ENCODE measurements around the gene ZNHIT2.
A peak's percentile ranks its signal among the peaks of the same experiment; 100 is the strongest.
"Not testable (repeated sequence)": the region's sequence is repeated elsewhere in the genome, so short reads cannot be mapped to it uniquely, and the experiment has no call there.

The ZNHIT2 gene

DNA sequence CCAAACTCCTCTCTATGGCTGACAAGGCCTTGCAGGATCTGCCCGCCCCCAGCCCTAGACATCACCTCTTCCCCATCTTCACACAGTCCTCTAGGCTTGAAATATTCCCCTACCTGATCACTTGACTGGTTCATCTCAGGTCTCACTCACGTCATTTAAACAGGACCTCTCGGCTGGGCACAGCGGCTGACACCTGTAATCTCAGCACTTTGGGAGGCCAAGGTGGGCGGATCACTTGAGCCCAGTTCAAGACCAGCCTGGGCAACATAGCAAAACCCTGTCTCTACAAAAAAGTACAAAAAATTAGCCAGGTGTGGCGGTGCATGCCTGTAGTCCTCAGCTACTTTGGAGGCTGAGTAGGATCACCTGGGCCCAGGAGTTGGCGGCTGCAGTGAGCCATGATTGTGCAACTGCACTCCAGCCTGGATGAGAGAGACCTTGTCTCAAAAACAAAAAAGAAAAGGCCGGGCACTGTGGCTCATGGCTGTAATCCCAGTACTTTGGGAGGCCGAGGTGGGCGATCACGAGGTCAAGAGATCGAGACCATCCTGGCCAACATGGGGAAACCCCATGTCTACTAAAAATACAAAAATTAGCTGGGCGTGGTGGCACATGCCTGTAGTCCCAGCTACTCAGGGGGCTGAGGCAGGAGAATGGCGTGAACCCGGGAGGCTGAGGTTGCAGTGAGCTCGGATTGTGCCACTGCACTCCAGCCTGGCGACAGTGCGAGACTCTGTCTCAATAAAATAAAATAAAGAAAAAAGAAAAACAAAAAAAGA, 1.6 kb upstream of the ZNHIT2 start:
- not testable (repeated sequence) for DNase-seq

DNA sequence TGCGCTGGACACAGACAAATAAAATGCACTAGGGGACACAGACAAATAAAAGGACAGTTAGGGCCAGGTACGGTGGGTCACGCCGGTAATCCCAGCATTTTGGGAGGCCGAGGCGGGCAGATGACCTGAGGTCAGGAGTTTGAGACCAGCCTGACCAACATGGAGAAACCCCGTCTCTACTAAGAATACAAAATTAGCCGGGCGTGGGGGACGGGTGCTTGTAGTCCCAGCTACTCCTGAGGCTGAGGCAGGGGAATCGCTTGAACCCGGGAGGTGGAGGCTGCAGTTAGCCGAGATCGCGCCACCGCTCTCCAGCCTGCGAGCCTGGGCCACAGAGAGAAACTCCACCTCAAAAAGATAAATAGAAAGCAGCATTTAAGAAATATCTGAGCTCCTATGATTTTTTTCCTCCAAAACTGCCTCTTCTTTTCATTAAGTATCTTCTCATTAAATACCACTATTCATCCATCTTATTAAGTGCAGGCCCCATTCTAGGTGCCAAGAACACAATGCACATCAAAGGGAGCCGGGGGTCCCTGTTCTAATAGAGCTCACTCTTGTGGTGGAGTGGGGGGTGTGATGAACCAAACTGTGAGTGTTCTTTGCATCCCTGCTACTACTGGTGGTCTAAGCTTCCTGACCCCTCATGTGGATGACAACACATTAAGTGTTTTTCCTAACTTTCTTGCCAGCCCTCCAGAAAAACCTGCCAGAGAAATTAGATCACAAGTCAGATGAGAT, 766 bp upstream of the ZNHIT2 start:
- DNase-seq = no peak

DNA sequence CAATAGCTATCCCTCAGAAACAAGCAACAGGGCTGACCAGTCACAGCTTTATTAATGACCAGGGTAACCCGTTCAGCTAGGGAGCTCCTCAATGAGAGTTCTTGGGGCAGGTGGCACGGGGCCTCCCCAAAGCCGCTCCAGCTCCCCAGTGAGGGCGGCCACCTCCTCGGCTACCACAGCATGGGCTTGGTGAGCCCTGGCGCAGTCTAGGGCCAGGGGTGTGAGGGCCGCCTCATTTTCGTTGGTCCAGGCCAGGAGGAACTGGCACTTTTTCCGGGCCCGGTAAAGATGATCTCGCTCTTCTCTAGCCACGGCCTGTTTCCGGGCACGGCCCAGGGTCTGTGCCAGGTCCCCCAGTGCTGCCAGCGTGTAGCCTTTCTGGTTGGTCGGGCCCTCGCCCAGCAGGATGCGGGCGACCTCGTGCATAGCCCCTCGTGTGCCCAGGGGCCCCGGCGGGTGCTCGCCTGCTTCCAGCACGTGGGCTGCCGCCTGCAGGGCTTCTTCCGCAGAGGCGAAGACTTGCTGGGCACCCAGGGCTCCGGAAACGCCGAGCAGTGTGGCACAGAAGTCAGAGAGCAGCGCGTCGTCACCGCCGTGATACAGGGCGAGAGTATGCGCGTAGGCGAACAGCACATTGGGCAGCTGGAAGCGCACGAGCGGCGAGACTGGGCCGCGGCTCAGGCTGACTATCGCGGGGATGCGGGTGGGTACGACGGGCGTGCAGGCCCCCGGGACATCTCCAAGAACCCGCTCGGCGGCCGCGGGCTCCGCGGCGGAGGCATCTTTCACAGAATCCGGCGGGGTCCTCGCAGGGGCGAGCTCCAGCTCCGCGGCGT, 913 bp downstream of the ZNHIT2 start:
- DNase-seq = no peak

DNA sequence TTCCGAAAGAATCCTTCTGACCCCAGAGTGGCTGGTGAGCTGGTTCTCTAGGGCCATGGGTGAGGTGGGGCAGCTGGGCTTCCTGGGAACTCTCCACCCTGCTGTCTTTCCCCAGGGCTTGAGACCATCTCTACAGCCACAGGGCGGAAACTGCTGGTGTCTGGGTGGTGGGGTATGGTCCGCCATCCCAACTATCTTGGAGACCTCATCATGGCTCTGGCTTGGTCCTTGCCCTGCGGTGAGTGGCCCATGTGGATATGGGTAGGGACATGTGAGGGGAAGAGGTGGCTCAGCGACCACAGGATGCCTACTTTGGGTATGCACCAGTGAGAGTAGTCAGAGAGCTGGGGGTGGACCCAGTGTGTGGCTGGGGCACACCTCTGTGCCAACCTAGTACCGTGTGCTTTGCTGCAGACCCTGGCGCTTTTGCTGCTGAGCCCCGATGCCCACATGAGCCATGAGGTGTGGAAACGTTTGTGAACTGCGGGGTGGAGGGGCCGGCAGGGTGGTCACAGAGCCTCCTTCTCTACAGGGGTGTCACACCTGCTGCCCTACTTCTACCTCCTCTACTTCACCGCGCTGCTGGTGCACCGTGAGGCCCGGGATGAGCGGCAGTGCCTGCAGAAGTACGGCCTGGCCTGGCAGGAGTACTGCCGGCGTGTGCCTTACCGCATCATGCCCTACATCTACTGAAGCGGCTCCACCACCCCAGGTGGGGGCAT, 2.0 kb downstream of the ZNHIT2 start:
- no peak for DNase-seq

DNA sequence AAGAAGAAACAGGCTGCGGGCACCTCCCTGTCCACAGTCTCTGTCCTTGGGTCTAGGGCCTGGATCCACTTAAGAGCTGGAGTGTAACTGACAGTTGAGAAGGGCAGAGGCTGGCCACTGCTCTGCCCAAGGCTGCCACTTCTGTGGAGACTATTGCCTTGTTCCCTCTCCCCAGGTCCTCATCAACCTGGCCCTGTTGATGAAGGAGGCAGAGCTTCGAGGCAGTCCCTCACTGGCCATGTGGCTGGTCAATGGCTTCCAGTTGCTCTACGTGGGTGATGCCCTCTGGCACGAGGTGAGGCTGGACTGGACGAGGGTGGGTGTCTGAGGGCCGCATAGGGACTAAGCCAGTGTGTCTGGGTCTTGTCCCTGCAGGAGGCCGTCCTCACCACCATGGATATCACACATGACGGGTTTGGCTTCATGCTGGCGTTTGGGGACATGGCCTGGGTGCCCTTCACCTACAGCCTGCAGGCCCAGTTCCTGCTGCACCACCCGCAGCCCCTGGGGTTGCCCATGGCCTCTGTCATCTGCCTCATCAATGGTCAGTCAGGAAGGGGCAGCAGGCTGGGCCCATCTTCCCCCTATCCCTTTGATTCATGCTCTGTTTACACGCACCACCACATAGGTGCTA, 2.8 kb downstream of the ZNHIT2 start:
- no peak for DNase-seq

DNA sequence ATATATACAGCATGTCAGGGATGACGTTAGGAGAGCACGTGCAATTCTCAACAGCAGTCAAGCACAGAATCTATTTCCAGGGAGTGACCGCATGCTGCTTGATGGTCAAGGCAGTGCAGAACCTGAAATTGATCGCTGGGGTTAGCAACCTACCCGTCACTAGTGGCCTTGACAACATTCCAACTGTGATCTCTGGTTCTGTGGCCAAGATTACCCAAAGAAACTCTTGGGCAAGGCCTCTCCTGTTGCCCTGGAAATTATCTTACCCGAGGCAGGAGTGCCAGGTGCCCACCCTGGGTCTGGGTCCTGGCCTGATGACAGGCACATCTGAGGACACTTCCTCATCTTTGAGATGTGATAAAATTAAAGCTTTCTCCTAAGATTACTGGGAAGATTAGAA, 3.7 kb downstream of the ZNHIT2 start:
- DNase-seq = no peak

DNA sequence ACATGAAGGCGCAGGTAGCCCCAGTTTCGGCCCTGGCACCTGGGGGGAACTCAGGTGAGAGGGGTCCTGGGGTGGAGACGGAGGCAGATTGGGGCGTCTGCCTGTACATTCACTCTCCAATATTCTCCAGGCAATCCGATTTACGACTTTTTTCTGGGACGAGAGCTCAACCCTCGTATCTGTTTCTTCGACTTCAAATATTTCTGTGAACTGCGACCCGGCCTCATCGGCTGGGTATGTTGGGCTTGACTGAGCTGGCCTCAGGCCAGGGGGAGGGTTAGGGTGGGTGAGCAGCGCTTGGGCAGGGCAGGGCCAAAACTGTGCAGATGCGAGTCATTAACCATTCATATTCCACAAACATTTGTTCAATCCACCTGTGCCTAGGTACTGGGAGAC, 4.1 kb downstream of the ZNHIT2 start:
- no peak for DNase-seq

DNA sequence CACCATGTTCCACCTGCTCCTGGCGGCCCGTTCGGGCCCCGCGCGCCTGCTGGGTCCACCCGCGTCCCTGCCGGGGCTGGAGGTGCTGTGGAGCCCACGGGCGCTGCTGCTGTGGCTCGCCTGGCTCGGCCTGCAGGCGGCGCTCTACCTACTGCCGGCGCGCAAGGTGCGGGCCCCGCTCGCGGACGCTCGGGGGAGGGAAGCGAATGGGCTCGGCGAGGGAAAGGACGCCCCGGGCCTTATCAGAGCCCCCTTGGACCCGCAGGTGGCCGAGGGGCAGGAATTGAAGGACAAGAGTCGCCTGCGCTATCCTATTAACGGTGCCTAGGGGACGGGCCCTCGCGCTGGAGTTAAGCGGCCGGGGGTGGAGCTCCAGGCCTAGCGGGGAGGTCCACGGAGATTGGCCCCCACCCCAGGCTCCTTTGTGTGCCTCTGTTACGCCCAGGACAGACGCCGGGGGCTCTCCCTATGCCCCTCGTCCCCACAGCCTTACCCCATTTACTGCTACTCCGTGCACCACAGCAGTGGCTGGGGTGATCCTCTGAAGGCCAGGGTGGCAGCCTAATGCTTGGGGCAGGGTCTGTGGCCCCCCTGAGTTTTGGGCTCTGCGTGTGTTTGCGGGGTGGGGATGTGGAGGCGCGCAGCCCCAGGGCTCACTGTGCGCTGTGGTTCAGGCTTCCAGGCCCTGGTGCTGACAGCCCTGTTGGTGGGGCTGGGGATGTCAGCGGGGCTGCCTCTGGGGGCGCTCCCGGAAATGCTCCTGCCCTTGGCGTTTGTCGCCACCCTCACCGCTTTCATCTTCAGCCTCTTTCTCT, 4.7 kb downstream of the ZNHIT2 start:
- peak; percentile 55 for DNase-seq

DNA sequence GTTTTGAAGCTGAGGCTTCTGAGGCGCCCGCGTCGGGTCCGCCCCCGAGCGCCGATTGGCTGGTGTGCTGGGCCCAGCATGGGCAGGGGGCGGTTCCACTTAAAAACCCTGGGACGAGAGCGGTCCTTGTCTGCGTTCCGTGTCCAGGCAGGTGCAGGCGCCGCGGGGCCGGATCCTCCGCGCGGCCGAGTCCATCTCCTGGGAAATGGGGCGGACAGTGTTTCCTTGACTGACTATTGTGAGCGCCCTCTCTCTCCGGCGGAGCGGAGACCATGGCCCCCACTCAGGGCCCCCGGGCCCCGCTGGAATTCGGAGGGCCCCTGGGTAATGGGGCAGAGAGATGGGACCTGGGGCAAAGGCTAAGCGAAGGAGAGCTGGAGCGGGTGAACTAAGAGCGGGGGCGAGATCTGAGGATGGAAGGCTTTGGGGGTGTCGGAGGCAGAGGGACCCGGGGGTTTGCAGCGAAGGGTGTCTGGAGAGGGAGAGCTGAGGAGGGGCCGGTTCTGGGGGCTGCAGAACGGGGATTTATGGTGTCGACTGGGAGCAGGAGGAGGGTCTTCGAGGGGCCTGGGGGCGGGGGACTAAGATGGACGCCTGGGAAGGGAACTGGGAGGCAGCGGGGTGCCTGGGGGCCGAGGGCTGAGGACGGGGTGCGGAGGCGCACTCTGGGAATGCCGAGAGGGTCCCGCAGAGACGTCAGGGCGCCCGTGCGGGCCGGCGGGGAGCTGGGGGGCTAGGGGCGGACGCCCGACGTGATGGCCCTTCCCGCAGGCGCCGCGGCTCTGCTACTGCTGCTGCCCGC, 5.6 kb downstream of the ZNHIT2 start, which contains the start of gene TM7SF2:
Gene TM7SF2, plus strand, starts transcription at position 129 of the 802 bp plus-strand sequence. Its CDS starts 144 bp downstream, at position 273.
- peak; percentile 90 for DNase-seq

DNA sequence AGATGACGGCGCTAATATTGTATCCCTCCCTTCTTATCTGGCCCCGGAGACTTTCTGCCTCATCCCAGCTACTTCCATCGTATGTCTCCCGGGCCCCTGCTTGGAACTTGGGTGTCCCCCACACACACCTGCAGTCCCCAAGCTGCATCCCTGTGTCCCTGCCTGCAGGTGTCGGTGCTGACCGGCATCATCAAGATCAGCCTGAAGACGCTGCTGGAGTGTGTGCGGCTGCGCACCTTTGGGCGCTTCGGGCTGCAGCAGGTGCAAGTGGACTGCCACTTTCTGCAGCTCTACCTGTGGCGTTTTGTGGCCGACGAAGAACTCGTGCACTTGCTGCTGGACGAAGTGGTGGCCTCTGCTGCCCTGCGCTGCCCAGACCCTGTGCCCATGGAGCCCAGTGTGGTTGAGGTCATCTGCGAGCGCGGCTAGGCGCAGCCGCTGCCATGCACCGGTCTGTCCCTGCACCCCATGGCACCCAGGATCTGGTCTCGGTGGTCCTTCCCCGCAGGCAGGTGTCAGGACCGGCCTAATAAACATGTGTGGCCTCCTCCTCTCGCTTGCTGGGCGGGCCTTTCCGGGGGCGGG, 6.2 kb downstream of the ZNHIT2 start:
- DNase-seq = no peak

DNA sequence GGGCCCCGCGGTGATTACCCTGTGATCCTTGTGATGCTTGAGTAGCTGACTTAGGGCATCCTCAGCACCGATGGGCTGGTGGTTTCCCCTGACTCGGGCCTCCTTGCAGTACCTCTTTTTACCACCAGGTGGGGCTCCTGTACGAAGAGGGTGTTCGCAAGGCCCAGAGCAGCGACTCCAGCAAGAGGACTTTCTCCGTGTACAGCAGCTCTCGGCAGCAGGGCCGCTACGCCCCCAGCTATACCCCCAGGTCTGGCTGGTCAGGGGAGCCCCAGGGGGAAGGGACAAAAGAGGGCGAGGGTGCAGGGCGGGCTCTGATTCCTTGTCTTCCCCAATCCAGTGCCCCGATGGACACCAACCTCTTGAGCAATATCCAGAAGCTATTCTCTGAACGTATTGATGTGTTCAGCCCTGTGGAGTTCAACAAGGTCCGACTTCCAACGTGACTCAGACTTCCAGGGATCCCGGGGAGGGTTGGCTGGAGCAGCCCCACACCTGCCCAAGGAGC, 7.1 kb downstream of the ZNHIT2 start:
- DNase-seq = peak; percentile 96

DNA sequence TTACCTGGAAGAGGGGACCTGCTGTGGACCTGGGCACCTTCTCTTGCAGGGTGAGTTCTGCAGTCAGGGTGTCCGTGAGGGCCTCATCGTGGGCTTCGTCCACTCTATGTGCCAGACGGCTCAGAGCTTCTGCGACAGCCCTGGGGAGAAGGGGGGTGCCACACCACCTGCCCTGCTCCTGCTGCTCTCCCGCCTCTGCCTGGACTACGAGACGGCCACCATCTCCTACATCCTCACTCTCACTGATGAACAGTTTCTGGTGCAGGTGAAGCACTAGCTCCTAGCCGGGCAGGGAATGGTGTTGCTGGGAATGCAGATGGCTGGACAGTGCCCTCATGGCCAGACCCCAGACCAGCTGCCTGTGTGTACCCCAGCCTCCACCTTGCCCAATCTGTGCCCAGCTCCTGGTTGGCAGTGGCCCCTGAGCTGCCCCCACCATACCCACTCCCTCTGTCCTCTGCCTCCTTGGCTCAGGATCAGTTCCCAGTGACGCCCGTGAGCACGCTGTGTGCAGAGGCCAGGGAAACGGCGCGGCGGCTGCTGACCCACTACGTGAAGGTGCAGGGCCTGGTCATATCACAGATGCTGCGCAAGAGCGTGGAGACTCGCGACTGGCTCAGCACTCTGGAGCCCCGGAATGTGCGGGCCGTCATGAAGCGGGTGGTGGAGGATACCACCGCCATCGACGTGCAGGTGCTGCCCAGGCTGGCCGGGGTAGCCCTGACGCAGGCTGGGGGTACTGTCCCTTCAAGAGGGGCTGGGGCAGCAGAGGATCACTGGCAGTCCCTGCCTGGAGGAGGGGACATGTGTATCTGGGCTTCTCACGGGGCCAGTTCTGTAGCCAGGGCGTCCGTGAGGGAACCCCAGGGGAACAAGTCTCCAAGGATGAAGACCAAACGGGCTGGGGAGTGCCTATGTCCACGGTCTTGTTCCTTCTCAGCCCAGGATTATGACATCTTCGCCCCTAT, 8.0 kb downstream of the ZNHIT2 start:
- no peak for DNase-seq

DNA sequence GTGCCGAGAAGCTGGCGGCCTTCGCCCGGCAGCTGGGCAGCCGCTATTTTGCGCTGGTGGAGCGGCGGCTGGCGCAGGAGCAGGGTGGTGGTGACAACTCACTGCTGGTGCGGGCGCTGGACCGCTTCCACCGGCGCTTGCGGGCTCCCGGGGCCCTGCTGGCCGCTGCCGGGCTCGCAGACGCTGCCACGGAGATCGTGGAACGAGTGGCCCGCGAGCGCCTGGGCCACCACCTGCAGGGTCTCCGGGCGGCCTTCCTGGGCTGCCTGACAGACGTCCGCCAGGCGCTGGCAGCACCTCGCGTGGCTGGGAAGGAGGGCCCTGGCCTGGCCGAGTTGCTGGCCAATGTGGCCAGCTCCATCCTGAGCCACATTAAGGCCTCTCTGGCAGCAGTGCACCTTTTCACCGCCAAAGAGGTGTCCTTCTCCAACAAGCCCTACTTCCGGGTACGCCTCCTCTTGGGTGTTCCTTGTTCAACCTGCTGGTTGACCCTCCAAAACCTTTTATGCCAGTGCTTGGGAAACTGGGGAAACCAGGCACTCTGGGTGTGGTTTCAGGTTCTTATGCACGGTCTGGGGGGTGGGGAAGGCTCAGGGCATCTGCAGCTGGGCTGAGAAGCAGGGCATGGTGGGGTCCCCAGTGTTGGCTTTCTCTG, 8.9 kb downstream of the ZNHIT2 start:
- DNase-seq = no peak

DNA sequence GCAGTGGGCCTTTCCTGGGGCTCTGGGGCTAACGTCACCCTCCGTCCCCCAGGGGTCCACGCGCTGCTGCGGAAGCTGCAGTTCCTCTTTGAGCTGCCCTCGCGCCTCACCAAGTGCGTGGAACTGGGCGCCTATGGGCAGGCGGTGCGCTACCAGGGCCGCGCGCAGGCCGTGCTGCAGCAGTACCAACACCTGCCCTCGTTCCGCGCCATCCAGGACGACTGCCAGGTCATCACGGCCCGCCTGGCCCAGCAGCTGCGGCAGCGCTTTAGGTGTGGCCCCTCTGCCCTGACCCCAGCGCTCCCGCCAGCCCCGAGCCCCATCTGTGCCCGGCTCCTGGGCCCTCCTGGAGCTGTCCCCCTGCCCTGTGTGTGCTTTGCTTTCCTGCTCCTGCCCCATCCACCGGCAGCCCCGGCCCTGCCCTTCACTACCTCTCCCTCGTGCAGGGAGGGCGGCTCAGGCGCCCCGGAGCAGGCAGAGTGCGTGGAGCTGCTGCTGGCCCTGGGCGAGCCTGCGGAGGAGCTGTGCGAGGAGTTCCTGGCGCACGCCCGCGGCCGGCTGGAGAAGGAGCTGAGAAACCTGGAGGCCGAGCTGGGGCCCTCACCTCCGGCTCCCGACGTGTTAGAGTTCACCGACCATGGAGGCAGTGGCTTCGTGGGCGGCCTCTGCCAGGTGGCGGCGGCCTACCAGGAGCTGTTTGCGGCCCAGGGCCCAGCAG, 9.6 kb downstream of the ZNHIT2 start:
- no peak for DNase-seq

DNA sequence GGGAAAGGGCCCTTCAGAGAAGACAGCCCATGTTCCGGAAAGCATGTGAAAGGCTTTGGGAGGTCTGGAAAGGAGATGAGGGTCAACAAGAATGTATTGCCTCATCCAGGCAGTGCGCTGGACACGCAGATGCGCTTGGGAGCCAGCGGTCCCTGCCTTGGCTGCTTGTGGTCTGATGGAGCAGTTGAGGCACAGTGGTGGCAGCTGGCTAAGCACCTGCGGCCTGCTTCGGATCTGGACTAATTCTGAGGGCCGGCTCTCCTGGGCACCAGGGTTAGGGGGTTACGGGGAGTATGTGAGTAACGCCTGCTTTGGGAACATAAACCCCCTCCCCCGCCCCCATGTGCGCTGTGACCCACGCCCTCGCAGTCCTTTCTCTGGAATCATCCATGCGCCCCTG, 10.4 kb downstream of the ZNHIT2 start:
- DNase-seq = no peak

DNA sequence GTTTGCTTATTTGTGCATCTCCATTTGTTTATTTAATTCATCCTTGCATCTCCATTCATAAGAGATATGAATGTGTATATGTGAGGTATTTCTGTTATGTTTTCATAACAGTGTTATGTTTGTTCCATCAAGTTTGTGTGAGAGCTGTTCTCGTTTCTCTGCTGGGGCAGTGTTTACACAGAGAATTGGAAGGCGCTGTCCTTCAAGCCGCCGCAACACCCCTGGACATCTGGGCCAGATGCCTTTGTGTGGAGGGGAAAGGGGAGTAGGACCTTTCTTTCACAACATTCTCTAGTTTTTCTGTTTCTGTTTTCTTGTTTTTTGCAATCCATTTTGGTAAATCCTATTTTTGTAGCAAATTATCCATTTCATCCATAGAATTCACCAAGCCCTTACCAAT, 12.9 kb downstream of the ZNHIT2 start:
- no peak for DNase-seq

DNA sequence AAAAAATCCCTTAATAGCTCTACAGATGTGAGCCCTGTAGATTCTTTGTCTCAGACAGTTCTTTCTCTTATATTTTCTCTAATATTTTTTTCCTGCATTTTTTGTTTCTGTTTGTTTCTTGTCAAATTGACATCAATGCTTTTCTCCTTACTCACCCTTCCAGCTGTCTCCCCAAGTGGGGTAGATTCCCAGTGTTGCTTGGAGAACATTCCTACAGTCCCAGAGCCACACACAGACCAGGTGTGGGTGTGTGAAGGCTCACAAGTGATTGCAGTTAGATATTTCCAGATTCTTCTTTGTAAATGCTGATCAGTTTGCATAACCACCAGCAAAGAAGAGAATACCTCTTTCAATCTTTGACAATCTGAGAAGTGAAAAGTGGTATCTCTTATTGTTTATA, 14.0 kb downstream of the ZNHIT2 start:
- DNase-seq = no peak

All from effector CD8-positive, alpha-beta T cell (primary cell).